CD14-positive monocyte (primary cell): ENCODE results near the gene TRPM6. TPM values are rescaled to one million over a fixed set of nuclear protein-coding genes. Genes with fewer than 3 reads are reported as not detected.

ENCODE experiments used
- DNase-seq, 3 donors: peaks; one replicate each; pipeline ENCODE4 v3.0.0-alpha.2; 2011 to 2022
- H2AFZ ChIP-seq: 2 replicates; pipeline ENCODE4 v1.6.0; 2012; ENCODE audit warnings: mild to moderate bottlenecking, low read depth, low read length, inconsistent platforms; ENCODE audit not compliant: insufficient read depth, poor library complexity, severe bottlenecking
- H3K27ac ChIP-seq, 2 donors: 1 replicate in 1 of 2; 2 replicates in 1 of 2; pipeline ENCODE4 v1.5.1; 2012 to 2013; ENCODE audit warnings: low read length in 2 of 2, control low read depth in 1 of 2, inconsistent platforms in 1 of 2, low read depth in 1 of 2, mild to moderate bottlenecking in 1 of 2
- H3K27me3 ChIP-seq, 2 donors: one replicate each; pipeline versions ENCODE4 v1.6.0 to v1.6.1; 2011 to 2013; ENCODE audit warnings: low read length in 2 of 2; ENCODE audit not compliant: control insufficient read depth in 2 of 2, insufficient read depth in 2 of 2
- H3K36me3 ChIP-seq, 2 donors: replicated peaks in 1 of 2; 1 replicate in 1 of 2; 2 replicates in 1 of 2; pipeline versions ENCODE4 v1.5.1 to v1.6.1; 2012 to 2013; ENCODE audit warnings: low read length in 2 of 2, control low read depth in 1 of 2, inconsistent platforms in 1 of 2, mild to moderate bottlenecking in 1 of 2; ENCODE audit not compliant: insufficient read depth in 2 of 2, control insufficient read depth in 1 of 2
- H3K4me1 ChIP-seq, 2 donors: 1 replicate in 1 of 2; 2 replicates in 1 of 2; pipeline versions ENCODE4 v1.5.1 to v1.6.1; 2012 to 2013; ENCODE audit warnings: low read length in 2 of 2, control low read depth in 1 of 2, inconsistent platforms in 1 of 2, mild to moderate bottlenecking in 1 of 2, moderate library complexity in 1 of 2; ENCODE audit not compliant: insufficient read depth in 2 of 2, control insufficient read depth in 1 of 2
- H3K4me2 ChIP-seq: replicated peaks from 2 replicates; pipeline ENCODE3; 2012; ENCODE audit warnings: low read length, moderate library complexity, mild to moderate bottlenecking; ENCODE audit not compliant: poor library complexity, severe bottlenecking; ENCODE audit errors: extremely low read depth
- H3K4me3 ChIP-seq, 3 experiments: fragments of 200-600 bp in 1 of 3; sonication (generic) in 1 of 3; replicated peaks in 1 of 3; 1 replicate in 2 of 3; 2 replicates in 1 of 3; pipeline ENCODE4 v1.5.1; 2011 to 2013; ENCODE audit warnings: low read length in 3 of 3, mild to moderate bottlenecking in 3 of 3, control low read depth in 2 of 3, low read depth in 2 of 3, inconsistent platforms in 1 of 3, moderate library complexity in 1 of 3
- H3K79me2 ChIP-seq: 2 replicates; pipeline ENCODE4 v1.6.0; 2012; ENCODE audit warnings: mild to moderate bottlenecking, control low read depth, inconsistent platforms, low read length, moderate library complexity; ENCODE audit not compliant: insufficient read depth
- H3K9ac ChIP-seq: 2 replicates; pipeline ENCODE4 v1.6.0; 2017; ENCODE audit warnings: low read length, mild to moderate bottlenecking; ENCODE audit not compliant: insufficient read depth, poor library complexity, severe bottlenecking
- H3K9me3 ChIP-seq, 2 donors: replicated peaks in 1 of 2; 1 replicate in 1 of 2; 2 replicates in 1 of 2; pipeline versions ENCODE4 v1.5.1 to v1.6.1; 2012 to 2013; ENCODE audit warnings: low read length in 2 of 2, control low read depth in 1 of 2; ENCODE audit not compliant: control insufficient read depth in 1 of 2, insufficient read depth in 1 of 2
- H4K20me1 ChIP-seq: 2 replicates; pipeline ENCODE4 v1.6.0; 2012; ENCODE audit warnings: mild to moderate bottlenecking, low read length, control low read depth, moderate library complexity; ENCODE audit not compliant: insufficient read depth
- H3K27ac Mint-ChIP-seq, 7 donors: one replicate each; pipeline ENCODE4 v1.8.0; 2020; ENCODE audit warnings: mild to moderate bottlenecking in 7 of 7, mixed read lengths in 7 of 7, moderate library complexity in 6 of 7, inconsistent platforms in 2 of 7
- H3K27me3 Mint-ChIP-seq, 3 donors: one replicate each; pipeline ENCODE4 v1.8.0; 2021 to 2022; ENCODE audit warnings: low read depth in 3 of 3, mild to moderate bottlenecking in 3 of 3, mixed read lengths in 3 of 3, moderate library complexity in 3 of 3, inconsistent platforms in 1 of 3
- H3K36me3 Mint-ChIP-seq, 2 donors: one replicate each; pipeline ENCODE4 v1.8.0; 2020; ENCODE audit warnings: mixed read lengths in 2 of 2, inconsistent platforms in 1 of 2, mild to moderate bottlenecking in 1 of 2
- H3K4me1 Mint-ChIP-seq: one replicate; pipeline ENCODE4 v1.8.0; 2020; ENCODE audit warnings: mild to moderate bottlenecking, mixed read lengths
- H3K4me3 Mint-ChIP-seq, 2 donors: one replicate each; pipeline ENCODE4 v1.8.0; 2020; ENCODE audit warnings: mild to moderate bottlenecking in 2 of 2, mixed read lengths in 2 of 2, moderate library complexity in 1 of 2
- H3K9me3 Mint-ChIP-seq, 7 donors: one replicate each; pipeline ENCODE4 v1.8.0; 2020 to 2022; ENCODE audit warnings: mixed read lengths in 7 of 7, mild to moderate bottlenecking in 6 of 7, moderate library complexity in 6 of 7, inconsistent platforms in 2 of 7
- WGBS: methylation state at CpG from one replicate; pipeline ENCODE4 v1.1.5; 2013; ENCODE audit warnings: missing lambda C conversion rate; ENCODE audit not compliant: insufficient coverage; 5-methylcytosine and 5-hydroxymethylcytosine counted together
- intact Hi-C, 2 donors: fragments of 100-400 bp; cut with micrococcal nuclease; formaldehyde crosslinking; loops; one replicate each; pipeline versions ENCODE4 v1.15.0 to v1.15.1; 2023
- polyA plus RNA-seq, 3 donors: library from polyadenylated mRNA; depleted of rRNA in 1 of 3; unstranded in 2 of 3; stranded (reverse) in 1 of 3; fragments of 300-500 nt in 2 of 3; fragments of >200 nt in 1 of 3; fragmentation: Illumina TruSeq in 2 of 3; gene quantifications; 1 replicate in 2 of 3; 2 replicates in 1 of 3; pipeline ENCODE4 v1.2.3, GENCODE V29; 2012 to 2021
- TF ChIP-seq, protein P1 (sequence below): fragments of 200-600 bp; IDR thresholded peaks from one replicate; pipeline ENCODE4 v1.8.0; 2022; ENCODE audit warnings: antibody characterized with exemption, mild to moderate bottlenecking

TRPM6 gene
- polyA plus RNA-seq, 3 donors: not detected

- no peak overlapping the region for H3K27ac Mint-ChIP-seq
- intact Hi-C loops: no loop called here
- no peaks in the 10 kb centered on the region for H4K20me1 ChIP-seq
- H2AFZ ChIP-seq: no peak overlapping the region
- H3K9me3 Mint-ChIP-seq: peaks cover 0 to 4% (median 1%) of the 10 kb centered on the region in 7 donors
- no peaks in the 10 kb centered on the region for H3K27me3 ChIP-seq
- H3K9ac ChIP-seq: no peak overlapping the region
- no peaks in the 10 kb centered on the region for H3K4me1 ChIP-seq
- no peaks in the 10 kb centered on the region for H3K9me3 ChIP-seq
- WGBS: no CpG with 5 or more reads among the region's 1 CpG
- H3K27ac ChIP-seq: no peak overlapping the region
- TF ChIP-seq, protein P1, sequence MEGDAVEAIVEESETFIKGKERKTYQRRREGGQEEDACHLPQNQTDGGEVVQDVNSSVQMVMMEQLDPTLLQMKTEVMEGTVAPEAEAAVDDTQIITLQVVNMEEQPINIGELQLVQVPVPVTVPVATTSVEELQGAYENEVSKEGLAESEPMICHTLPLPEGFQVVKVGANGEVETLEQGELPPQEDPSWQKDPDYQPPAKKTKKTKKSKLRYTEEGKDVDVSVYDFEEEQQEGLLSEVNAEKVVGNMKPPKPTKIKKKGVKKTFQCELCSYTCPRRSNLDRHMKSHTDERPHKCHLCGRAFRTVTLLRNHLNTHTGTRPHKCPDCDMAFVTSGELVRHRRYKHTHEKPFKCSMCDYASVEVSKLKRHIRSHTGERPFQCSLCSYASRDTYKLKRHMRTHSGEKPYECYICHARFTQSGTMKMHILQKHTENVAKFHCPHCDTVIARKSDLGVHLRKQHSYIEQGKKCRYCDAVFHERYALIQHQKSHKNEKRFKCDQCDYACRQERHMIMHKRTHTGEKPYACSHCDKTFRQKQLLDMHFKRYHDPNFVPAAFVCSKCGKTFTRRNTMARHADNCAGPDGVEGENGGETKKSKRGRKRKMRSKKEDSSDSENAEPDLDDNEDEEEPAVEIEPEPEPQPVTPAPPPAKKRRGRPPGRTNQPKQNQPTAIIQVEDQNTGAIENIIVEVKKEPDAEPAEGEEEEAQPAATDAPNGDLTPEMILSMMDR: no peak
- DNase-seq: no peak
- H3K36me3 ChIP-seq: no peaks in the 10 kb centered on the region
- no peaks in the 10 kb centered on the region for H3K36me3 Mint-ChIP-seq
- no peak overlapping the region for H3K4me2 ChIP-seq
- H3K27me3 Mint-ChIP-seq: peaks cover 0 to 3% (median 2%) of the 10 kb centered on the region in 3 donors
- no peak overlapping the region for H3K4me3 Mint-ChIP-seq
- no peak overlapping the region for H3K4me3 ChIP-seq
- no peaks in the 10 kb centered on the region for H3K79me2 ChIP-seq
- no peaks in the 10 kb centered on the region for H3K4me1 Mint-ChIP-seq
Measured at GRCh38 chr9:74921737-74922136, 34.0 kb upstream of the TRPM6 start.

- H3K9ac ChIP-seq: no peak overlapping the region
Measured at GRCh38 chr9:74920944-74921626, 33.4 kb upstream of the TRPM6 start.

More at GRCh38 chr9:74920944-74921626, 33.4 kb upstream of the TRPM6 start:
- H3K4me3 ChIP-seq: no peak overlapping the region
- no peaks in the 10 kb centered on the region for H3K36me3 ChIP-seq
- H3K9me3 Mint-ChIP-seq: peaks cover 0 to 4% (median 2%) of the 10 kb centered on the region in 7 donors
- H3K4me2 ChIP-seq: no peak overlapping the region
- no peak overlapping the region for H2AFZ ChIP-seq
- no peaks in the 10 kb centered on the region for H3K9me3 ChIP-seq
- no peaks in the 10 kb centered on the region for H4K20me1 ChIP-seq
- H3K27me3 ChIP-seq: no peaks in the 10 kb centered on the region
- 100% methylated on average over 1 of the region's 3 CpGs for WGBS
- H3K27me3 Mint-ChIP-seq: peaks cover 0 to 3% (median 2%) of the 10 kb centered on the region in 3 donors
- TF ChIP-seq, protein P1: no peak
- no peaks in the 10 kb centered on the region for H3K4me1 ChIP-seq
- no peaks in the 10 kb centered on the region for H3K36me3 Mint-ChIP-seq
- no peak overlapping the region for H3K4me3 Mint-ChIP-seq
- H3K4me1 Mint-ChIP-seq: no peaks in the 10 kb centered on the region
- no peak overlapping the region for H3K27ac ChIP-seq
- H3K79me2 ChIP-seq: no peaks in the 10 kb centered on the region
- intact Hi-C loops: no loop called here
- peak overlapping the region in 1 of 7 donors; percentile 37 for H3K27ac Mint-ChIP-seq
- DNase-seq: no peak
